Stimulated activated CD4-positive, alpha-beta T cell treated with anti-CD3 and anti-CD28 coated beads, Interleukin-15, amount 100 ng/mL, for 48 hours (primary cell): Measurements from ENCODE around the gene SH3BP4.
"Not testable (repeated sequence)": the region's sequence is repeated elsewhere in the genome, so short reads cannot be mapped to it uniquely, and the experiment has no call there.

Experiments
- DNase-seq, 2 donors: peaks; one replicate each; pipeline ENCODE4 v3.0.0-alpha.2; 2020; ENCODE audit warnings: low read depth in 2 of 2

Gene SH3BP4

DNA sequence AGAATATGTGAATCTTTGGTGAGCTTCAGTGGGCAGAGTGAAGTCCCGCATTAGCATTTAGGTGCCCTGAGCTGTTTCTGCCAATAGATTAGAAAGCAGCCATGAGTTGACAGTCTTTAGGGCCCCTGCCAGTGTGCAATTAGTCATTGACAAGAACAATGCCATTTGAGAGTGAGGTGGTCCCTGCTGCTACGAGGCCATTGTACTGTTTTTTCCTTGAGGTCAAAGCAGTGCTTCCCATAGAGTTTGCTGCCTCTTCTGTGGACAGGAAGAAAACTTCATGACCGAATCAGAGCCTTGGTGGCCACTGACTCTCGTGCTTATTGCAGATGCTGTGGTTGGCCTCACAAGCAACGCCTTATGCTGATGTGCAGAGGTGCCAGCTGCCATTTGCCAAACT lies 102.7 kb downstream of the SH3BP4 start:
- DNase-seq, result no peak

DNA sequence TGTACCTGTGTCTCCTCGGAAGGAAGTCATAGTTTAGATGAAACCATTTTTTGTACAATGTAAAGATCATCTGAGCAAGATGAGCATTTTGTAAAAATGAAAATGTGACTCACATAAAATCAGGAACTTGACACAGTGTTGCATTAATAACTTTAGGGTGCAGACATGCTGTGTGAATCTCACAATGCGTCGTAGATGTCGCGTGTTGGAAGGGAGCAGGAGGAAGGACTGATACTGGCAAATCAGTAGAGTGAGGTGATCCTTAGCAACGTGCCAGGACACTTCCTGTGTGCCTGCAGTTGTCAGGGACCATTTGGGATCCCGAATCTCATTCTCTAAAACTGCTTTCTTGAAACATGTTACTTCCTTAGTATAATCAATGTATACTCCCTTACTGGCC lies 103.1 kb downstream of the SH3BP4 start:
- no peak for DNase-seq

- DNase-seq, result no peak
Measured at GRCh38 chr2:235055891-235056516, 104.2 kb downstream of the SH3BP4 start.

- DNase-seq, result no peak
Measured at GRCh38 chr2:235056768-235057167, 105.0 kb downstream of the SH3BP4 start.

GRCh38 chr2:235057616-235058015 lies 105.8 kb downstream of the SH3BP4 start:
- not testable (repeated sequence) for DNase-seq

GRCh38 chr2:235059161-235059560 lies 107.3 kb downstream of the SH3BP4 start:
- no peak for DNase-seq

- DNase-seq, result no peak
Measured at GRCh38 chr2:235061656-235062055, 109.8 kb downstream of the SH3BP4 start.

- DNase-seq, result no peak
Measured at GRCh38 chr2:235063471-235063961, 111.7 kb downstream of the SH3BP4 start.

- DNase-seq, result no peak
Measured at GRCh38 chr2:235064976-235065375, 113.2 kb downstream of the SH3BP4 start.

DNA sequence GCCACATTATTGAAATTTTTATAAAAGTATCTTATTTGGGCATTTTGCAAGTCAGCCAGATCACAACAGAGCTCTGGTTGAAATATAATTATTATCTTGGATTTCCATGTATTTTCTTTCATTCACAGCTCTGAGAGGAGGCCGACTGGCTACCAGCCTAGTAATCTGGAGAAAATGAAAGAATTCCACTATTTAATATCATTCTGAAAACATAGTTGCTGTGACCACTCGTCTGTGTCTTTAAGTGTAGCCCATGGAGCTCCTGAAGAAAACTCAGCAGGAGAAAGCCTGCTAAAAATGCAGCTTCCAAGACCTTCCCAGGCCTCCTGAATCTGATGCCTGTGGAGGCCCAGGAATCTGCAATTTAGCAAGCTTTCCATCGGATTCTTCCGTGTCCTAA lies 114.7 kb downstream of the SH3BP4 start:
- DNase-seq, result no peak

GRCh38 chr2:235066895-235067294 lies 115.1 kb downstream of the SH3BP4 start:
- DNase-seq, result no peak

- no peak for DNase-seq
Measured at GRCh38 chr2:235068701-235069100, 116.9 kb downstream of the SH3BP4 start.

DNA sequence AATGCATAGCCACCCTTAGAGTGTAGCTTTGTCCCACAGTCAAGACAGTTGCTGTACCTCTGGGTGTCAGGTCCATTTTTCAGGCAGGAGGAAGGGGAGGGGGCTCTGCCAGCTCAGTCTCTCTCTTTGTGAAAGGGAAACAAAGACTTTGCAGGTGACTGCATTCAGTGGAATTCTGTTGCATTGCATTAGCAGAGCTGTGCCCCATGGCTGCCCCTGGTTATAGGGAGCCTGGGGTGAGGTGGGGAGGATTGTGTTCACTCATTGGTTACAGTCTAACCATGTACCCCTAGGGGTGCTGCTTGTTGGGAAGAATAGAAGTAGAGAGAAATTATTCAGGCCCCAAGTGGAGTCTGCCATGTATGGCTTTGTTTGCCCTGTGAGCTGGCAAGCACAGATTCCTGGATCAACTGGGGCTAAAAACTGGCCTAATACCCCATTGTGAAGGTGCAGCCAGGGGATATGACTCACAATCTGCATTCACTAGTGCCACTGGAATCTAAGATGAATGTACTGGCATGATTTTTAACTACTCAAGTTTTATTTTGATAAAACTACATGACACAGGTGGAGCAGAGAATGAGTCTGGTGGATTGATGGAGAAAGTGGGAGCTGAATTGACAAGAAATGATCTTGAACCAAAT lies 118.4 kb downstream of the SH3BP4 start:
- DNase-seq, result no peak

DNA sequence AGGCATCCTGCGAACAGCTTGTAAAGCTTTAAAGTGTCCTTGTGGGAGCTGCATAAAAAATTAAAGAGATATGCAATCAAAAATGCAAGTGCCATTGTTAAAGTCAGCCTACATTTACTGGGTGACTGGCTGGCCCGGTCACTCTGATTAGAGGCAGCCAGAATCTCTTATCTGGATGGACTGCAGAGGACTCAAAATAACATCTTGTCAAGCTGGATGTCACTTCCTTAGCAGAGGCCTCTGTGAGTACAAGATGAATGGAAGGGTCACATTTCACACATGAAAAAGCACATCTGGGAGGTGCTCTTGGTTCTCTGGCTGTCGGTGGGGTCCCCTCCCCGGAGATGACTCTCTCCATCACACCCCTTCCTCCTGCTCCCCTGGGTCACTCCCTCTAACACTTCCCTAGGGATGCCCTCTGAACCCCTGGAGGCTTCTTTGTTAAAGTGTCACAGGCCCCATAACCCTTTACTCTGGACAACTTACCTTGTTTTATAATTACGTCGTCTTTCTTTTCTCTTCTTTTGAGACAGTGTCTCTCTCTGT lies 122.1 kb downstream of the SH3BP4 start:
- no peak for DNase-seq

DNA sequence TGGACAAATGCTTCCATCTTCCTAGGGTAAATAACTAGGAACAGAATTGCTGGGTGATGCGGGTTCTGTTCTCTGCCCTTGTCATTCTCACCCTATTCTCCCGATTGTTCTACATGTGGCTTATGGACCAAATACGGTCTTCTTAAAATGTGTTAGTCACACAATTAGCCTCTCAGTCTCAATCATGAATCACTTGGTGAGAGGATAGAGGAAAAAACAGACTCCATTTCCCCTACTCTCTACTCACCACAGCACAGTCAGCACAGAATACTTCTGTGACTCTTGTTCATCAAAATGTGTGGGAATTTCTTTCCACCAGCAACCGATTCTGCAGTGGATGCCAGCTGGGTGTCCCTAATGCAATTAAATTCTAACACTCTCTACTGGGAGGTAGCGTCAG lies 125.2 kb downstream of the SH3BP4 start:
- no peak for DNase-seq

GRCh38 chr2:235078182-235078581 lies 126.4 kb downstream of the SH3BP4 start:
- DNase-seq, result no peak

GRCh38 chr2:235078914-235079472 lies 127.2 kb downstream of the SH3BP4 start:
- no peak for DNase-seq

- DNase-seq, result no peak
Measured at GRCh38 chr2:235080101-235080500, 128.3 kb downstream of the SH3BP4 start.

DNA sequence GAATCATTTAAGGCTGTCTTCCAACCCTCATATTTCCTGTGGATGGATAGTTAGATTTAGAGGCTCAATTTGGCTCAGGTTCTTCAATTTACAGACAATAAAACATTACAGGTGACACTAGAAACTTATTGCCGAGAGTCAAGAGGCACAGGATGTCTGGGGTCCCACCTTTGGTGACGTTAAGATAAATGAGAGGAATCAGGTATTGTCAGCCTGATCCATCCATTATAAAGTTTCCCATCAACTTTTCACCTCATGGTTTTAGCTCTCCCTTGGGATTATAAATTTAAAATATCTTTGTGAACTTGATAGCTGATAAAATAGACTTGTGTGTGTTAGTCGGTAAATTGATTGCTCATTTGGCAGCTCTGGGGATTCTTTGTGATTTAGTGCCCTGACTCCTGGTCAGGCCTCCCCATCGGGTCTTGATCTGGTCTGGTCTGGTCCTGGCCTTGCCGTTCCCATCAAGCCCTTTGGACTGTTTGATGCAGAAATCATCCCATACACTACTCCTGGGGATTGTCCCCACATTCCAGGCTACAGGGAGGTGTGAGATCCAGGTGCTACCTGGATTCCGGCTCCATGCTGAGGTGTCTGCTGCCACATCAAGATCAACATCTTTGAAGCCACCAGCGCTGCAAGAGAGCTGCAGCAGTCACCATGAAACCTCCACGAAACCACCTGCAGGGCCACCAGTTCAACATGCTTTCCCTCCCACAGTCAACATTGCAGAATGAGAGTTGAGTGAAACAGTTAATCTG lies 130.9 kb downstream of the SH3BP4 start:
- DNase-seq, result no peak

DNA sequence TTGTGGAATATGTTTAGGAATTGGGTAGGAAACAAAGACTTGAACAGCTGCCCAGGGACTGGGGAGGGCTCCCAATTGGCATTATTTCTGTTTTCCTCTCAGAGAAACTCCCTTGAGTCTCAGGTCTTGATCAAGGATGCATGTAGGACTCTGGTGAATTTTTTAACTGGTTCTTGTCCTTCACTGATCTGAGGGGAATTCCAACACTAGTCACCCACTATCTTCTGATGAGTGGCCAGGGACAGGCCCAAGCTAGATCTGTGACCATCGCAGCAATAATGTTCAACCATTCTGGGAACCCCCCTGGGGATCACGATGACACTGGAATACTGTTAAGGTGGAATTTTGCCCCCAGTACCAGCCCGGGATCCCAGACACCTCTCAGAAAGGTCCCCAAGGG lies 132.0 kb downstream of the SH3BP4 start:
- DNase-seq, result no peak

DNA sequence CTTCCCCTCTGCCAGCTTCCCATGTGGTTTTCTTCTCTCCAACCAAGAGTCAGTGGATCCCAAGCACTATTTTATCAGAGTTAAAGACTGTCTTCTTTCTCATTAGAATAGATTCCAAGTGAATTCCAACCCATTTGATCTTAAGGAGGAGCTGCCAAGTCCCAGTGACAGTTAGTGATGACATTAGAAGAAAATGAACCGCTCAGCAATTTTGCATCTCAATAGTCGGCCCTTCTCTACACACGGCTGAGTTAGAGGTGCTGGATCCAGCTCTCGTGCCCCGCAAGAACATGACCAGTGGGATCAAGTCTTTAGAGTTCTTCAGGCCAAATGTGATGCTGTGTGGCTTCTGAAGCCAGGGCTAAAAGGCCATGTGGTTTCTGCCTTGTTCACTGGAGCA lies 132.6 kb downstream of the SH3BP4 start:
- DNase-seq, result no peak

DNA sequence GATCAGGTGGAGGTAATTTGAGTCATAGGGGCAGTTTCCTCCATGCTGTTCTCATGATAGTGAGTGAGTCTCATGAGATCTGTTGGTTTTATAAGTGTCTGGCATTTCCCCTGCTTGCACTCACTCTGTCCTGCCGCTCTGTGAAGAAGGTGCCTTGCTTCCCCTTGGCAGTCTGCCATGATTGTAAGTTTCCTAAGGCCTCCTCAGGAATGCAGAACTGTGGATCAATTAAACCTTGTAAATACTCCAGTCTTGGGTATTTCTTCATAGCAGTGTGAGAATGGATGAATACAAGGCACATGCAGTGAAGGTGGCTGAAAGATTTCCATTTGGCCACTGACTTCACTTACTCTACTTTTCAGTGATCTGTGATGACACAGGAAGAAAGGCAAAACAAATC lies 133.7 kb downstream of the SH3BP4 start:
- no peak for DNase-seq
